HepG2 (cell line): ENCODE measurements around the gene SFMBT1. TPM values are rescaled to one million over a fixed set of nuclear protein-coding genes. Genes with fewer than 3 reads are reported as not detected.

Experiments used
- ATAC-seq: fragments of 200-7000 bp; cut with Tn5 transposase; 3 replicates; pipeline ENCODE4 v1.9.1; 2020; ENCODE audit warnings: mild to moderate bottlenecking, moderate library complexity
- BruUV-seq: library from RNA; stranded (reverse); fragments of 400-500 nt; replicated peaks from 2 replicates; lab custom pipeline; 2021; lab: Mats Ljungman, UMichigan
- CTCF ChIA-PET: fragments of 300-600 bp; formaldehyde crosslinking; extraction: SDS; loops from one replicate; lab custom pipeline; 2021; ENCODE audit warnings: low total read pairs, inconsistent platforms, low intra/inter-chr PET ratio; lab: Yijun Ruan, JAX
- POLR2A ChIA-PET: fragments of 350-600 bp; sonication (Branson Sonifier 250); formaldehyde crosslinking; loops from one replicate; lab custom pipeline; 2020; ENCODE audit warnings: antibody characterized with exemption, inconsistent platforms; lab: Yijun Ruan, JAX
- DNase-seq: peaks from one replicate; pipeline ENCODE4 v3.0.0-alpha.2; 2015; ENCODE audit warnings: low spot score
- FAIRE-seq: peaks from 3 replicates; lab custom pipeline; 2011; peaks lifted over from hg19 to GRCh38; lab: Jason Lieb, UNC
- H2AFZ ChIP-seq: one replicate; pipeline ENCODE4 v1.6.1; 2011; ENCODE audit warnings: low read length, inconsistent platforms
- H3K27ac ChIP-seq: fragments of 300-600 bp; 3 replicates; pipeline ENCODE4 v1.8.0; 2011; ENCODE audit warnings: mixed run types, mild to moderate bottlenecking, mixed read lengths, low read length, inconsistent platforms; ENCODE audit not compliant: insufficient read depth; ENCODE audit errors: extremely low read length
- H3K27me3 ChIP-seq, 2 experiments: fragments of 200-600 bp in 1 of 2; 2 replicates in 1 of 2; 3 replicates in 1 of 2; pipeline versions ENCODE4 v1.6.0 to v1.8.0; 2011; ENCODE audit warnings: low read length in 2 of 2, mild to moderate bottlenecking in 2 of 2, moderate library complexity in 2 of 2, inconsistent platforms in 1 of 2; ENCODE audit not compliant: insufficient read depth in 2 of 2, control insufficient read depth in 1 of 2
- H3K36me3 ChIP-seq, 2 experiments: fragments of 200-600 bp in 1 of 2; replicated peaks in 1 of 2; 2 replicates in 1 of 2; 3 replicates in 1 of 2; pipeline versions ENCODE4 v1.5.1 to v1.8.0; 2011; ENCODE audit warnings: low read length in 2 of 2, inconsistent platforms in 1 of 2; ENCODE audit not compliant: insufficient read depth in 2 of 2, control insufficient read depth in 1 of 2
- H3K4me1 ChIP-seq: 2 replicates; pipeline ENCODE4 v1.5.1; 2012; ENCODE audit warnings: low read length, inconsistent platforms; ENCODE audit not compliant: insufficient read depth
- H3K4me2 ChIP-seq: 2 replicates; pipeline ENCODE4 v1.6.0; 2011; ENCODE audit warnings: low read depth, low read length, inconsistent platforms
- H3K4me3 ChIP-seq, 3 experiments: fragments of 200-600 bp in 1 of 3; sonication (generic), shearing (Covaris generic) in 1 of 3; replicated peaks in 1 of 3; 2 replicates each; pipeline ENCODE4 v1.5.1; 2011 to 2016; ENCODE audit warnings: low read length in 3 of 3, inconsistent platforms in 2 of 3, low read depth in 2 of 3, mild to moderate bottlenecking in 2 of 3, control low read depth in 1 of 3, mixed read lengths in 1 of 3; ENCODE audit not compliant: insufficient read depth in 1 of 3
- H3K79me2 ChIP-seq: one replicate; pipeline ENCODE4 v1.6.1; 2011; ENCODE audit warnings: low read length, inconsistent platforms; ENCODE audit not compliant: insufficient read depth
- H3K9ac ChIP-seq: 2 replicates; pipeline ENCODE4 v1.6.0; 2011; ENCODE audit warnings: mild to moderate bottlenecking, low read depth, low read length, inconsistent platforms; ENCODE audit not compliant: insufficient read depth
- H3K9me3 ChIP-seq: 2 replicates; pipeline ENCODE4 v1.5.1; 2012; ENCODE audit warnings: mild to moderate bottlenecking, low read length
- H4K20me1 ChIP-seq: 2 replicates; pipeline ENCODE4 v1.6.0; 2011; ENCODE audit warnings: inconsistent platforms, mild to moderate bottlenecking, low read length, moderate library complexity; ENCODE audit not compliant: insufficient read depth
- DR1 ChIP-seq: sonication (generic); formaldehyde crosslinking; IDR thresholded peaks from 2 replicates; pipeline ENCODE4 v1.8.0; 2021; ENCODE audit warnings: mild to moderate bottlenecking, missing genetic modification reagents, inconsistent platforms
- ZNF142 ChIP-seq: sonication (generic); formaldehyde crosslinking; IDR thresholded peaks from 2 replicates; pipeline ENCODE4 v1.4.0; 2020; ENCODE audit warnings: missing genetic modification reagents
- ZNF230 ChIP-seq: sonication (generic); formaldehyde crosslinking; IDR thresholded peaks from 2 replicates; pipeline ENCODE4 v1.4.0; 2020; ENCODE audit warnings: mild to moderate bottlenecking, missing genetic modification reagents
- ZNF687 ChIP-seq: sonication (generic); formaldehyde crosslinking; IDR thresholded peaks from 2 replicates; pipeline ENCODE4 v1.5.1; 2020; ENCODE audit warnings: mild to moderate bottlenecking, missing genetic modification reagents, moderate library complexity
- WGBS: methylation state at CpG from one replicate; pipeline ENCODE4 v1.1.6; 2017; ENCODE audit warnings: low lambda C conversion rate; 5-methylcytosine and 5-hydroxymethylcytosine counted together
- in situ Hi-C: cut with HindIII; loops from 2 replicates; pipeline ENCODE4 v1.10.0; 2017; ENCODE audit warnings: low pct_unique_long_range_greater_than_20kb; ENCODE audit not compliant: extremely low pct_ligation_motif_present
- intact Hi-C: fragments of 100-400 bp; cut with micrococcal nuclease; formaldehyde crosslinking; loops from one replicate; pipeline ENCODE4 v1.10.0; 2022; ENCODE audit not compliant: unreplicated experiment
- polyA plus RNA-seq, 8 experiments: library from polyadenylated mRNA; depleted of rRNA in 3 of 8; stranded (reverse) in 7 of 8; unstranded in 1 of 8; fragments of >200 nt; fragmentation: Illumina TruSeq in 4 of 8; extraction: Trizol in 4 of 8; gene quantifications; 2 replicates each; pipeline versions ENCODE4 v1.2.1 to v1.2.3, GENCODE V29; 2011 to 2016; ENCODE audit warnings: low read depth in 4 of 8, missing spikeins in 1 of 8, mixed read lengths in 1 of 8; ENCODE audit not compliant: insufficient read depth in 1 of 8
- total RNA-seq, 5 experiments: library from RNA; depleted of rRNA; stranded (reverse); fragments of >200 nt; fragmentation: Illumina TruSeq; extraction: Trizol; gene quantifications; 2 replicates each; pipeline ENCODE4 v1.2.3, GENCODE V29; 2016; ENCODE audit warnings: low read depth in 1 of 5
- TF ChIP-seq, protein P1 (sequence below), 2 experiments: IDR thresholded peaks; 2 replicates each; pipeline ENCODE4 v1.6.1; 2011 to 2012; ENCODE audit warnings: low read length in 2 of 2, borderline replicate concordance in 1 of 2, low read depth in 1 of 2, mild to moderate bottlenecking in 1 of 2, moderate library complexity in 1 of 2

The SFMBT1 gene
- total and polyA plus RNA-seq, 2 of the 13 experiments (the other 11 are each of a cell fraction or from before 2014, with no cell fraction given): 3.8 to 12.8 TPM

DNA sequence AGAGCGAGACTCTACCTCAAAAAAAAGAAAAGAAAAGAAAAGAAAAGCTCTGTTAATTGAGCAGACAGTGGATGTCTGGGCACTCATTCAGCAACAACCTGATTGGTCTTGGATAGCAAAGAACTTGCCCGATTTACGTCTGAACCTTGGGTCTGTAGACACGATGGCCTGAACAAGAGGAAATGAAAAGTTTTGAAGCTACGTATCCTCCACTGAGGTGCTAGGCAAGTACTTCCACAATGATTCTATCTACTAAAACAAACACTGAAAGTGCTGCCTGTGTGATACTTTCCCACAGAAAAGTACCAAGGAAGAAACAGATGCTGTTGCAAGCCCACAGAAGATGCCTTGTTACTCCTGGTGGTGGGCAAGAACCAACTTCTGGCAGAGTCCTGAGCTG is 189.2 kb downstream of the SFMBT1 start (continued):
- TF ChIP-seq DR1 (CRISPR knock-in tag) (no peak), ZNF142 (CRISPR knock-in tag) (no peak)

DNA sequence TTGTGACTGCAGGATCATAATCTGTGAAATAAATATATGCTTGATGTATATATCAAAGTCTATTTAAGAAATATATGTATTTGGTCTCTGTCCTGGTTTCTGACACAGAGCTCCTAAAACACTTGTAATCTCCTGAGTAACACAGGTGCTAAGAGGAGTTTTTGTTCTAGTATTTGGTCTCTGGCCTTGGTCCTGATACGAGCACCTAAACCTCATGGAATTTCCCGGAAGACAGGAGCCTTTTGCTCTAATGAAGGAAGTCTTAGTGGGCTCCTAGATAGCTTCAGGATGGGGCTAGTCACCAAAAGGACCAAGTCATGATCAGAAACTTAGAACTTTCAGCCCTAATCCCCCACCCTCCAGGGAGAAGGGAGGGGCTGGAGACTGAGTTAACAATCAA is 191.9 kb downstream of the SFMBT1 start:
- Histone ChIP-seq H3K27me3 (no peaks in the 10 kb centered on the region), H3K4me3 (no peak overlapping the region)
- 100% methylated on average over 2 of the region's 2 CpGs for WGBS
- FAIRE-seq: no peak
- intact Hi-C loops: loop anchor here (5.0 kb wide), 2 partner anchors 38 to 133 kb away; no protein-coding TSS in a partner anchor
- CTCF ChIA-PET: interaction anchor here (1.1 kb wide), 1 partner anchor 81 kb away, joined by 6 read pairs; no protein-coding TSS in a partner anchor
- TF ChIP-seq ZNF687: no peak
- TF ChIP-seq ZNF230 (CRISPR knock-in tag): no peak
- TF ChIP-seq, protein P1, sequence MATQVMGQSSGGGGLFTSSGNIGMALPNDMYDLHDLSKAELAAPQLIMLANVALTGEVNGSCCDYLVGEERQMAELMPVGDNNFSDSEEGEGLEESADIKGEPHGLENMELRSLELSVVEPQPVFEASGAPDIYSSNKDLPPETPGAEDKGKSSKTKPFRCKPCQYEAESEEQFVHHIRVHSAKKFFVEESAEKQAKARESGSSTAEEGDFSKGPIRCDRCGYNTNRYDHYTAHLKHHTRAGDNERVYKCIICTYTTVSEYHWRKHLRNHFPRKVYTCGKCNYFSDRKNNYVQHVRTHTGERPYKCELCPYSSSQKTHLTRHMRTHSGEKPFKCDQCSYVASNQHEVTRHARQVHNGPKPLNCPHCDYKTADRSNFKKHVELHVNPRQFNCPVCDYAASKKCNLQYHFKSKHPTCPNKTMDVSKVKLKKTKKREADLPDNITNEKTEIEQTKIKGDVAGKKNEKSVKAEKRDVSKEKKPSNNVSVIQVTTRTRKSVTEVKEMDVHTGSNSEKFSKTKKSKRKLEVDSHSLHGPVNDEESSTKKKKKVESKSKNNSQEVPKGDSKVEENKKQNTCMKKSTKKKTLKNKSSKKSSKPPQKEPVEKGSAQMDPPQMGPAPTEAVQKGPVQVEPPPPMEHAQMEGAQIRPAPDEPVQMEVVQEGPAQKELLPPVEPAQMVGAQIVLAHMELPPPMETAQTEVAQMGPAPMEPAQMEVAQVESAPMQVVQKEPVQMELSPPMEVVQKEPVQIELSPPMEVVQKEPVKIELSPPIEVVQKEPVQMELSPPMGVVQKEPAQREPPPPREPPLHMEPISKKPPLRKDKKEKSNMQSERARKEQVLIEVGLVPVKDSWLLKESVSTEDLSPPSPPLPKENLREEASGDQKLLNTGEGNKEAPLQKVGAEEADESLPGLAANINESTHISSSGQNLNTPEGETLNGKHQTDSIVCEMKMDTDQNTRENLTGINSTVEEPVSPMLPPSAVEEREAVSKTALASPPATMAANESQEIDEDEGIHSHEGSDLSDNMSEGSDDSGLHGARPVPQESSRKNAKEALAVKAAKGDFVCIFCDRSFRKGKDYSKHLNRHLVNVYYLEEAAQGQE (IDR thresholded peaks at IDR 0.05; ENCODE audit: borderline replicate concordance in 1 of 2, low read depth in 1 of 2, low read length in 2 of 2): peak in 1 of 2 experiments; percentile 87; a peak in 3 of 4 replicates
- TF ChIP-seq, all 625 proteins: peak for 1
- no peak overlapping the region for H3K27ac ChIP-seq
- no peak overlapping the region for H2AFZ ChIP-seq
- peaks cover 1 to 6% of the 10 kb centered on the region in 2 experiments; a peak in 3 of 5 replicates for H3K36me3 ChIP-seq
- in situ Hi-C loops: loop anchor here (5.0 to 10.0 kb wide), 2 partner anchors 81 to 223 kb away; no protein-coding TSS in a partner anchor
- no peak for DNase-seq
- no peak for ATAC-seq
- no peak overlapping the region for H3K4me2 ChIP-seq
- POLR2A ChIA-PET: no interaction called here
- BruUV-seq: no TSS peak
- H3K4me1 ChIP-seq: no peaks in the 10 kb centered on the region
- no peaks in the 10 kb centered on the region for H3K9me3 ChIP-seq
- no peaks in the 10 kb centered on the region for H3K79me2 ChIP-seq
- H3K9ac ChIP-seq: no peak overlapping the region
- no peaks in the 10 kb centered on the region for H4K20me1 ChIP-seq
